Measurements from ENCODE around the gene PCYOX1L.

The PCYOX1L gene

GRCh38 chr5:149407323-149408251 lies 49.7 kb downstream of the PCYOX1L start:
- no peak for TF ChIP-seq POLR2A (IDR thresholded peaks at IDR 0.05; ENCODE audit: low read length)
- no peak for TF ChIP-seq GATA1 (IDR thresholded peaks at IDR 0.05; ENCODE audit: low read depth, low read length)

GRCh38 chr5:149408252-149409099 lies 50.6 kb downstream of the PCYOX1L start:
- no peak for DNase-seq

More at GRCh38 chr5:149407323-149408251, 49.7 kb downstream of the PCYOX1L start:
- DNase-seq = no peak

GRCh38 chr5:149409268-149409948 lies 51.6 kb downstream of the PCYOX1L start:
- DNase-seq = no peak
- TF ChIP-seq GATA1 (IDR thresholded peaks at IDR 0.05; ENCODE audit: low read depth, low read length) (no peak), POLR2A (IDR thresholded peaks at IDR 0.05; ENCODE audit: low read length) (no peak)

More at GRCh38 chr5:149408252-149409099, 50.6 kb downstream of the PCYOX1L start:
- no peak for TF ChIP-seq GATA1 (IDR thresholded peaks at IDR 0.05; ENCODE audit: low read depth, low read length)
- no peak for TF ChIP-seq POLR2A (IDR thresholded peaks at IDR 0.05; ENCODE audit: low read length)

- no peak for DNase-seq
- TF ChIP-seq GATA1 (IDR thresholded peaks at IDR 0.05; ENCODE audit: low read depth, low read length) (no peak), POLR2A (IDR thresholded peaks at IDR 0.05; ENCODE audit: low read length) (no peak)
Observed at GRCh38 chr5:149410071-149410470, 52.2 kb downstream of the PCYOX1L start.

GRCh38 chr5:149410721-149411432 lies 53.0 kb downstream of the PCYOX1L start:
- TF ChIP-seq GATA1 (IDR thresholded peaks at IDR 0.05; ENCODE audit: low read depth, low read length) (no peak), POLR2A (IDR thresholded peaks at IDR 0.05; ENCODE audit: low read length) (no peak)
- DNase-seq = no peak

GRCh38 chr5:149411738-149412519 lies 54.1 kb downstream of the PCYOX1L start:
- no peak for DNase-seq
- no peak for TF ChIP-seq POLR2A (IDR thresholded peaks at IDR 0.05; ENCODE audit: low read length)
- no peak for TF ChIP-seq GATA1 (IDR thresholded peaks at IDR 0.05; ENCODE audit: low read depth, low read length)

- no peak for TF ChIP-seq GATA1 (IDR thresholded peaks at IDR 0.05; ENCODE audit: low read depth, low read length)
- TF ChIP-seq POLR2A (IDR thresholded peaks at IDR 0.05; ENCODE audit: low read length) = no peak
- DNase-seq = no peak
Observed at GRCh38 chr5:149412783-149413476, 55.1 kb downstream of the PCYOX1L start.

- TF ChIP-seq GATA1 (IDR thresholded peaks at IDR 0.05; ENCODE audit: low read depth, low read length) (no peak), POLR2A (IDR thresholded peaks at IDR 0.05; ENCODE audit: low read length) (no peak)
- DNase-seq = no peak
Observed at GRCh38 chr5:149413477-149414210, 55.8 kb downstream of the PCYOX1L start.

- TF ChIP-seq POLR2A (IDR thresholded peaks at IDR 0.05; ENCODE audit: low read length) (no peak), GATA1 (IDR thresholded peaks at IDR 0.05; ENCODE audit: low read depth, low read length) (no peak)
- no peak for DNase-seq
Observed at GRCh38 chr5:149414405-149415065, 56.7 kb downstream of the PCYOX1L start.

- TF ChIP-seq GATA1 (IDR thresholded peaks at IDR 0.05; ENCODE audit: low read depth, low read length) (no peak), POLR2A (IDR thresholded peaks at IDR 0.05; ENCODE audit: low read length) (no peak)
- no peak for DNase-seq
Observed at GRCh38 chr5:149415066-149415967, 57.5 kb downstream of the PCYOX1L start.

Data from erythroblast (primary cell).